ENCODE results near the gene TMEM187. TPM values are rescaled to one million over a fixed set of nuclear protein-coding genes. Genes with fewer than 3 reads are reported as not detected.
"Not testable (repeated sequence)": the region's sequence is repeated elsewhere in the genome, so short reads cannot be mapped to it uniquely, and the experiment has no call there.

The TMEM187 gene
- total RNA-seq, 1 donor from 2014 or later: 8.6 TPM

- Histone ChIP-seq H3K27me3 (ENCODE audit: insufficient read depth, low read length) (no peaks in the 10 kb centered on the region), H3K4me2 (ENCODE audit: low read length) (peak overlapping the region; percentile 86), H4K20me1 (ENCODE audit: insufficient read depth, low read length) (peaks cover 8% of the 10 kb centered on the region), H3K36me3 (ENCODE audit: insufficient read depth, low read length) (no peaks in the 10 kb centered on the region), H2AFZ (ENCODE audit: low read depth, low read length) (no peak overlapping the region), H3K4me3 (ENCODE audit: insufficient read depth, low read depth, low read length) (no peak overlapping the region), H3K27ac (ENCODE audit: low read depth, low read length) (no peak overlapping the region), H3K9me3 (ENCODE audit: insufficient read depth, low read depth, low read length) (no peaks in the 10 kb centered on the region), H3K79me2 (ENCODE audit: insufficient read depth, low read length) (peaks cover 35% of the 10 kb centered on the region), H3K9ac (ENCODE audit: low read length) (peak overlapping the region; percentile 100), H3K4me1 (ENCODE audit: insufficient read depth, low read length) (peaks cover 6% of the 10 kb centered on the region)
- Mint-ChIP-seq H3K27me3 (ENCODE audit: low read depth, unreplicated experiment) (no peaks in the 10 kb centered on the region), H3K36me3 (ENCODE audit: low read depth, unreplicated experiment) (no peaks in the 10 kb centered on the region), H3K27ac (ENCODE audit: unreplicated experiment) (no peak overlapping the region), H3K4me3 (ENCODE audit: unreplicated experiment) (no peak overlapping the region), H3K9me3 (ENCODE audit: unreplicated experiment) (no peaks in the 10 kb centered on the region), H3K4me1 (ENCODE audit: low read depth, unreplicated experiment) (peaks cover 2% of the 10 kb centered on the region)
- DNase-seq (ENCODE audit: low read depth): no peak
- no peak for TF ChIP-seq EZH2 (IDR thresholded peaks at IDR 0.05; ENCODE audit: insufficient read depth, low read length)
- TF ChIP-seq, protein P1, sequence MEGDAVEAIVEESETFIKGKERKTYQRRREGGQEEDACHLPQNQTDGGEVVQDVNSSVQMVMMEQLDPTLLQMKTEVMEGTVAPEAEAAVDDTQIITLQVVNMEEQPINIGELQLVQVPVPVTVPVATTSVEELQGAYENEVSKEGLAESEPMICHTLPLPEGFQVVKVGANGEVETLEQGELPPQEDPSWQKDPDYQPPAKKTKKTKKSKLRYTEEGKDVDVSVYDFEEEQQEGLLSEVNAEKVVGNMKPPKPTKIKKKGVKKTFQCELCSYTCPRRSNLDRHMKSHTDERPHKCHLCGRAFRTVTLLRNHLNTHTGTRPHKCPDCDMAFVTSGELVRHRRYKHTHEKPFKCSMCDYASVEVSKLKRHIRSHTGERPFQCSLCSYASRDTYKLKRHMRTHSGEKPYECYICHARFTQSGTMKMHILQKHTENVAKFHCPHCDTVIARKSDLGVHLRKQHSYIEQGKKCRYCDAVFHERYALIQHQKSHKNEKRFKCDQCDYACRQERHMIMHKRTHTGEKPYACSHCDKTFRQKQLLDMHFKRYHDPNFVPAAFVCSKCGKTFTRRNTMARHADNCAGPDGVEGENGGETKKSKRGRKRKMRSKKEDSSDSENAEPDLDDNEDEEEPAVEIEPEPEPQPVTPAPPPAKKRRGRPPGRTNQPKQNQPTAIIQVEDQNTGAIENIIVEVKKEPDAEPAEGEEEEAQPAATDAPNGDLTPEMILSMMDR (IDR thresholded peaks at IDR 0.05; ENCODE audit: insufficient read depth, low read depth, low read length): no peak
- peak; percentile 41 for FAIRE-seq
These were observed 1.6 kb downstream of the TMEM187 start for GRCh38 chrX:153974003-153974725.

DNA sequence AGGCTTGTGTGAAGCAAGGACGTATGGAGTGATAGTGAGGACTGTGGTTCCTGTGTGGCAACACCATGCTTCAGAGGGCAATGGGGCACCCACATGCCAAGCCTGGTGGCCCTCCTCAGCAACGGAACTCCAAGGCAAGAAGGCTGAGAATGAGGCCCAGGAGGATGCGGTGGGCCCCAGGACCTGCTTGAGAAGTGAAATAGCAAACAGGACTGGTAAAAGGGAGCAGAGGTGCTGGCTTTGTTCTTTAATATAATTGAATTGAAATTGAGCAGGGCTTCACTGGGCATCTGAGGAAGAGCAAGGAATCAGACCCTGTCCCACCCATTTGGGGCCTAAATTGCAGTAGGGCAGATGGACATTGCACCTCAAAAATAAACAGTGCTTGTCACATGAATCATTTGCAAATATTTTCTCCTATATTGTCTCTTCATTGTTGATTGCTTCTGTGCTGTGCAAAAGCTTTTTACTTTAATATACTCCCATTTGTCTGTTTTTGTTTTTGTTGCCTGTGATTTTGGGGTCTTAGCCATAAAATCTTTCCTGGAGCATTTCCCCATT, 2.3 kb downstream of the TMEM187 start:
- Histone ChIP-seq H3K27ac (ENCODE audit: low read depth, low read length) (no peak overlapping the region), H3K4me2 (ENCODE audit: low read length) (no peak overlapping the region), H3K36me3 (ENCODE audit: insufficient read depth, low read length) (no peaks in the 10 kb centered on the region), H4K20me1 (ENCODE audit: insufficient read depth, low read length) (peaks cover 2% of the 10 kb centered on the region), H3K79me2 (ENCODE audit: insufficient read depth, low read length) (peaks cover 28% of the 10 kb centered on the region), H3K9me3 (ENCODE audit: insufficient read depth, low read depth, low read length) (no peaks in the 10 kb centered on the region), H3K4me1 (ENCODE audit: insufficient read depth, low read length) (peaks cover 3% of the 10 kb centered on the region), H3K4me3 (ENCODE audit: insufficient read depth, low read depth, low read length) (no peak overlapping the region), H2AFZ (ENCODE audit: low read depth, low read length) (no peak overlapping the region), H3K9ac (ENCODE audit: low read length) (no peak overlapping the region), H3K27me3 (ENCODE audit: insufficient read depth, low read length) (no peaks in the 10 kb centered on the region)
- H3K4me3 Mint-ChIP-seq (ENCODE audit: unreplicated experiment): no peak overlapping the region
- no peaks in the 10 kb centered on the region for H3K9me3 Mint-ChIP-seq (ENCODE audit: unreplicated experiment)
- DNase-seq (ENCODE audit: low read depth) (no peak), FAIRE-seq (no peak)
- H3K36me3 Mint-ChIP-seq (ENCODE audit: low read depth, unreplicated experiment): no peaks in the 10 kb centered on the region
- no peaks in the 10 kb centered on the region for H3K27me3 Mint-ChIP-seq (ENCODE audit: low read depth, unreplicated experiment)
- no peak overlapping the region for H3K27ac Mint-ChIP-seq (ENCODE audit: unreplicated experiment)
- peaks cover 2% of the 10 kb centered on the region for H3K4me1 Mint-ChIP-seq (ENCODE audit: low read depth, unreplicated experiment)
- TF ChIP-seq, protein P1 (IDR thresholded peaks at IDR 0.05; ENCODE audit: insufficient read depth, low read depth, low read length): no peak

GRCh38 chrX:153980394-153980793, 7.8 kb downstream of the TMEM187 start:
- H3K36me3 Mint-ChIP-seq (ENCODE audit: low read depth, unreplicated experiment); H3K4me2 ChIP-seq (ENCODE audit: low read length); H2AFZ ChIP-seq (ENCODE audit: low read depth, low read length); H3K27me3 Mint-ChIP-seq (ENCODE audit: low read depth, unreplicated experiment); H3K27ac ChIP-seq (ENCODE audit: low read depth, low read length); H3K4me3 ChIP-seq (ENCODE audit: insufficient read depth, low read depth, low read length); H3K4me3 Mint-ChIP-seq (ENCODE audit: unreplicated experiment); H4K20me1 ChIP-seq (ENCODE audit: insufficient read depth, low read length); H3K27me3 ChIP-seq (ENCODE audit: insufficient read depth, low read length); H3K4me1 Mint-ChIP-seq (ENCODE audit: low read depth, unreplicated experiment); H3K79me2 ChIP-seq (ENCODE audit: insufficient read depth, low read length); H3K36me3 ChIP-seq (ENCODE audit: insufficient read depth, low read length); H3K4me1 ChIP-seq (ENCODE audit: insufficient read depth, low read length); H3K9me3 Mint-ChIP-seq (ENCODE audit: unreplicated experiment); H3K27ac Mint-ChIP-seq (ENCODE audit: unreplicated experiment); DNase-seq (ENCODE audit: low read depth); H3K9me3 ChIP-seq (ENCODE audit: insufficient read depth, low read depth, low read length); H3K9ac ChIP-seq (ENCODE audit: low read length): not testable (repeated sequence)
- FAIRE-seq: peak; percentile 80
